Activated effector memory CD4-positive, alpha-beta T cell treated with anti-CD3 and anti-CD28 coated beads, Interleukin-2, amount 50 U/mL, for 16 hours (primary cell): Measurements from ENCODE around the gene MXRA8.

Experiments
- DNase-seq: peaks from one replicate; pipeline ENCODE4 v3.0.0-alpha.2; 2020

MXRA8 gene

GRCh38 chr1:1333551-1334241 is 24.7 kb downstream of the MXRA8 start:
- no peak for DNase-seq

GRCh38 chr1:1332774-1333480 is 25.4 kb downstream of the MXRA8 start:
- DNase-seq, result no peak

GRCh38 chr1:1332031-1332755 is 26.2 kb downstream of the MXRA8 start:
- no peak for DNase-seq

DNA sequence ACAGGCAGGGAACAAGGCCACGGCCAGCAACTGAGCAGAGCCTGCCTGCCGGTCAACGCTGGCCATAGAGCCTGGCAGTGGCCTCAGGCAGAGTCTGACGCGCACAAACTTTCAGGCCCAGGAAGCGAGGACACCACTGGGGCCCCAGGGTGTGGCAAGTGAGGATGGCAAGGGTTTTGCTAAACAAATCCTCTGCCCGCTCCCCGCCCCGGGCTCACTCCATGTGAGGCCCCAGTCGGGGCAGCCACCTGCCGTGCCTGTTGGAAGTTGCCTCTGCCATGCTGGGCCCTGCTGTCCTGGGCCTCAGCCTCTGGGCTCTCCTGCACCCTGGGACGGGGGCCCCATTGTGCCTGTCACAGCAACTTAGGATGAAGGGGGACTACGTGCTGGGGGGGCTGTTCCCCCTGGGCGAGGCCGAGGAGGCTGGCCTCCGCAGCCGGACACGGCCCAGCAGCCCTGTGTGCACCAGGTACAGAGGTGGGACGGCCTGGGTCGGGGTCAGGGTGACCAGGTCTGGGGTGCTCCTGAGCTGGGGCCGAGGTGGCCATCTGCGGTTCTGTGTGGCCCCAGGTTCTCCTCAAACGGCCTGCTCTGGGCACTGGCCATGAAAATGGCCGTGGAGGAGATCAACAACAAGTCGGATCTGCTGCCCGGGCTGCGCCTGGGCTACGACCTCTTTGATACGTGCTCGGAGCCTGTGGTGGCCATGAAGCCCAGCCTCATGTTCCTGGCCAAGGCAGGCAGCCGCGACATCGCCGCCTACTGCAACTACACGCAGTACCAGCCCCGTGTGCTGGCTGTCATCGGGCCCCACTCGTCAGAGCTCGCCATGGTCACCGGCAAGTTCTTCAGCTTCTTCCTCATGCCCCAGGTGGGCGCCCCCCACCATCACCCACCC is 27.0 kb downstream of the MXRA8 start, which contains the start of gene TAS1R3:
Gene TAS1R3, plus strand, starts transcription at position 213 of the 898 bp plus-strand sequence. Its CDS starts 66 bp downstream, at position 279.
- DNase-seq, result no peak

- DNase-seq, result no peak
Observed at GRCh38 chr1:1330366-1331067, 27.8 kb downstream of the MXRA8 start.

DNA sequence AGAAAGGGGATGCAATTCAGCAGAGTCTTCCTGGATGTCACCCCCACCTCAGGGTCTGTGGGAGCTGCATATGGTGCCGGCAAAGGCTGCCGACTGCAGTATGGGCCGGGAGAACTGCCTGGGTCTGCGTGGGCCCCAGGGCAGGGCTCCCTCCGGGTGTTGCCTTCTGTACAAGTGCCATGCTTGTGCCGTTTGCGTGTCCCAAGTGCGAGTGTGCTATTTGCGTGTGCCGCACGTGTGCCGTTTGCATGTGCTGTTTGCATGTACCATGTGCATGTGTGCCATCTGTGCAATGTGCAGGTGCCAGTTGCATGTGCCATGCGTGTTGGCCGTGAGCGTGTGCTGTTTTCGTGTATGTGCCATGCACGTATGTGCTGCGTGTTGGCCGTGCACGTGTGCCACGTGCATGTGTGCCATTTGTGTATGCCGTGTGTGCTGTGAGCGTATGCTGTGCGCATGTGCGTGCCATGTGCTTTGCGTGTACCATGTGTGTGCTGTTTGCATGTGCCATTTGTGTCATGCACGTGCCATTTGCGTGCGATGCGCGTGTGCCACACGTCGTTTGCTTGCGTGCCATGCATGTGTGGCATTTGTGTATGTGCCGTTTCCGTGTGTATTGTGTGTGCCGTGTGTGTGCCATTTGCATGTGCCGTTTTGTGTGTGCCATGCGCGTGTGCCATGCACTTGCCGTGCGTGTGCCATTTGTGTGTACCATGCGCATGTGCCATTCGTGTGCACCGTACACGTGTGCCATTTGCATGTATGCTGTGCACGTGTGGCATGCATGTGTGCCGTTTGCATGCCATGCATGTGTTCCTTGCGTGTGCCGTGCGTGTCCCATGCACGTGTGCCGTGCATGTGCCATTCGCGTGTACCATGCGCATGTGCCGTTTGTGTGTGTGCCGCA is 28.8 kb downstream of the MXRA8 start:
- DNase-seq, result no peak

DNA sequence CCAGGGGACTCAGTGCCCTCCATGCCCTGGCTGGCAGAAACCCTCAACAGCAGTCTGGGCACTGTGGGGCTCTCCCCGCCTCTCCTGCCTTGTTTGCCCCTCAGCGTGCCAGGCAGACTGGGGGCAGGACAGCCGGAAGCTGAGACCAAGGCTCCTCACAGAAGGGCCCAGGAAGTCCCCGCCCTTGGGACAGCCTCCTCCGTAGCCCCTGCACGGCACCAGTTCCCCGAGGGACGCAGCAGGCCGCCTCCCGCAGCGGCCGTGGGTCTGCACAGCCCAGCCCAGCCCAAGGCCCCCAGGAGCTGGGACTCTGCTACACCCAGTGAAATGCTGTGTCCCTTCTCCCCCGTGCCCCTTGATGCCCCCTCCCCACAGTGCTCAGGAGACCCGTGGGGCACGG is 30.1 kb downstream of the MXRA8 start:
- DNase-seq, result no peak

- DNase-seq, result no peak
Observed at GRCh38 chr1:1327291-1327690, 31.1 kb downstream of the MXRA8 start.

DNA sequence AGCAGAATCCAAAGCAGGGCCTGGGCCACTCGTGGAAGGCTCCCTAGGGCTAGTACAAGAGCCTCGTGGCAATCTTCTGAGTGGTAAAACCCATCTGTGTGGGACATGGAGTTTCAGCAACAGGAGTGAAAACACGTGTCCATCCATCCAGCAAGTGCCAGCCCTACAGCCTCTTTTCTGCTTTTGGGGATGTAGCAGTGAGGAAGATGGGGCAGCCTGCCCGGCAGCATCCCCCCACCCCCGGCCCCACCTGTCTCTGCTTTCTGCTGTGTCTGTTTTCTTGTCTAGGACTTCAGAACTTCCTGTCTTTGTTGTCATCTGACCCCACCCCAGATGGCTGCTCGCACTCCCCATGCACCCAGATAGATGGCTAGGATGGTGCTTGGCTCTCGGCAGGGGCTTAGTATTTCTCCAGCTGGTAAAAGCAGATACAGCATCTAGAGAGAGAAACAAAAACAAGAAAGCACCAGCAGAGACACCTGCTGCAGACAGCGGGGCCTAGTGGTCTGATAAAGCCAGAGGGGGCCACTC is 32.2 kb downstream of the MXRA8 start:
- no peak for DNase-seq

DNA sequence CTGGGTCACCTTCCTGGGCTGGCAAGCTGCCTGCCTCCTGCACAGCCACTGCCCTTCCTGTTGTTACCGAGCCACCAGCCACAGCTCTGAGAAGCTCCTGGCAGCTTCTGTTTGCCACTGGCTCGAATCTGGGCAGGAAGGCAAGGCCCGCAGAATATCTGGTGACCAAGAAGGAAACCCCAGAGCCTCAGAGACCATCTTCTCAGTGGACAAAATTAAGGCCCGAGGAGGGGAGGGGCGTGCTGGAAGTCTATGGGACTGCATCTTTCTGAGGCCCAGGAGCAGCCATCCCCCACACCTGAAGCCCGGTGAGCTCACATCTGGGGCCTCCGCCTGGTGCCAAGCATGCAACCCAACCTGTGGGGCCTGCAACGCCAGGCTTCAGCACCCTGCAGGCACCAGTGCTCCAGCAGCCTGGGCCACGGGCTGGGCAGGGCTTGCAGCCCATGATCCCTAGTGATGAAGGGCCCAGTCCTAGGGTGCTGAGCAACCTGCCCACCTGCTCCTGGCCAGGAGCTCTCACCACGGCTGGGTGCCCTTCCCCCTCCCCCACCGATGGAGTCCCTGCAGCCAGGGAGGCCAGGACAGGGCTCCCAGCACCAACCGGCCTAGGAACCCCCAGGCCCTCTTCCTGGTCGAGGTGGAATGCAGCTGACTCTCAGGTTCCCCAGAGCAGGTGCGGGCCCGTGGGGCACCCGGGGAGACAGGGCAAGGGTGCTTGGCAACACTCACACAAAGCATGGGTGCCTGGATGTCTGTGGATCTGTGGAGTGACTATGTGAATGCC is 32.9 kb downstream of the MXRA8 start:
- no peak for DNase-seq

DNA sequence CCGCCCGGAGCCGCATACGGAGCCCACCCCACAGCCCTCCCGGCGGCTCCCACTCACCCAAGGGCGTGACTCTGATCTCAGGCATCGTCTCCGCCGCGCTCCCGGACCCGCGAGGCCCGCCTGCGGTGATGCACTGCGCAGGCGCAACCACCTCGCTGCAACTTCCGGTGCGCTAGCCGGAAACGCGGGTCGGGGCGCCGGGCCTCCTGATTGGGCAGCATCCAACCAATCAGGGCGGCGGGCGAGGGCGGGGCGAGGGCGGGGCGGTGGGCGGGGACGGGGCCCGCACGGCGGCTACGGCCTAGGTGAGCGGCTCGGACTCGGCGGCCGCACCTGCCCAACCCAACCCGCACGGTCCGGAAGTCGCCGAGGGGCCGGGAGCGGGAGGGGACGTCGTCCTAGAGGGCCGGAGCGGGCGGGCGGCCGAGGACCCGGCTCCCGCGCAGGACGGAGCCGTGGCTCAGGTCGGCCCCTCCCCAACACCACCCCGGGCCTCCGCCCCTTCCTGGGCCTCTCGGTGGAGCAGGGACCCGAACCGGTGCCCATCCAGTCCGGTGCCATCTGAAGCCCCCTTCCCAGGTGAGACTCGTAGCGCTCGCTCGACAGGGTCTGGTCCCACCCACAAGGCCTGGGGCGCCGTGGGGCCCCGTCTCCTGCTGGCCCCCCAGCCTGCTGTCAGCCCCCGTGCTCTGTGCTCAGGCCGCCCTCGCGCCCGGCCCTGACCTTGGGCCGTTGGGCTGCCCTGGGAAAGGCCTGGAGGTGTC is 33.6 kb downstream of the MXRA8 start, which contains the start of the genes CPTP and INTS11:
Gene CPTP, plus strand, starts transcription at position 279 of the 764 bp plus-strand sequence. CDS start 2,109 bp downstream, outside the sequence.
Gene INTS11, minus strand, starts transcription at position 137 of the 764 bp plus-strand sequence. Its CDS starts 52 bp downstream, at position 85.
- DNase-seq, result peak; percentile 99

GRCh38 chr1:1324084-1324523 is 34.3 kb downstream of the MXRA8 start:
- no peak for DNase-seq

- DNase-seq, result no peak
Observed at GRCh38 chr1:1322952-1323351, 35.4 kb downstream of the MXRA8 start.

- no peak for DNase-seq
Observed at GRCh38 chr1:1322418-1322817, 35.9 kb downstream of the MXRA8 start.

DNA sequence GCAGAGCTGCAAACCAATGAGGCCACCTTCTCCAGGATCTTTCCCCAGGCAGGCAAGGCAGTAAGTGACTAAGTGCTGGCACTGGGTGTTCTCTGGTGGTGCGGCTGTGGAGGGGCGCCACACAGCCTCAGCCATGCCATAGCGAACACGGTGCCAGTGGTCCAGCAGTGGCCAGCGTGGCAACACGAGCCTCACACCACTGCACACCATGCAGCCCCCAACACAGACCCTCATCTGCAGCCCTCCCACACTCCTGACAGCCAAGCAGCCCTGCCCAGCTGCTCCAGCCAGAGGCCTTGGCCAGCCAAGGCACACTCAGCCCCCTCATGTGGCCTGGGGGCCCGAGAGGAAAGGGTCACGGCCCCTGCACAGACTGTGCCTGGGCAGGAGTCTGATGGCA is 36.9 kb downstream of the MXRA8 start:
- DNase-seq, result no peak

GRCh38 chr1:1320666-1321448 is 37.5 kb downstream of the MXRA8 start:
- DNase-seq, result no peak

DNA sequence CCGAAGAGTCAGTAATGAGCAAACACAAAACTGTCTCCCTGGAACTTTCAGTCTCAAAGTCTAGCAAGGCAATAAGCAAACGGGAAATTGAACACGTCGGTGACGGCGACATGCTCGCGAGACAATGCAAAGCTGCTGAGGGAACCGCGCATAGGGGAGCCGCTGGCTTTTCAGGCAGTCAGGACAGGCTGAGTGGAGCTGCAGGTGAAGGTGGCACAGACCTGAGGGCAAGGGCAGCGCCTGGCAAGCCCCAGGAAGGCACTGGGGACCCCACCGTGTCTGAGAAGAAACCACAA is 38.8 kb downstream of the MXRA8 start:
- DNase-seq, result no peak
